ENCODE results near the gene DUSP8.
"Not testable (repeated sequence)": the region's sequence is repeated elsewhere in the genome, so short reads cannot be mapped to it uniquely, and the experiment has no call there.

DNA sequence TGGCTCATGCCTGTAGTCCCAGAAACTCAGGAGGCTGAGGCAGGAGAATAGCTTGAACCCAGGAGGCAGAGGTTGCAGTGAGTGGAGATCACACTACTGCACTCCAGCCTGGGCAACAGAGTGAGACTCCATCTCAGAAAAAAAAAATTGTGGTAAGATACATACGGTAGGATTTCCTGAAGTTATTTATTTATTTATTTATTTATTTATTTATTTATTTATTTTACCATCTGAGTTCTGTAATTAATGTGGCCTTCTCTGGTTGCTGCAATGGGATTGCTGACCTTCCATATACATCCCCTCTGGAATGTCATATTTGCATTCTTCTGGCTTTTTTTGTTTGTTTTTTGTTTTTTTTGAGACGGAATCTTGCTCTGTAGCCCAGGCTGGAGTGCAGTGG lies 10.8 kb upstream of the DUSP8 start:
- TF ChIP-seq YBX1 (IDR thresholded peaks at IDR 0.05); CEBPB (tag; IDR thresholded peaks at IDR 0.05): not testable (repeated sequence)
